Cardiac muscle cell (in vitro differentiated cells and primary cell): ENCODE measurements around the gene CSF3. TPM values are rescaled to one million over a fixed set of nuclear protein-coding genes. Genes with fewer than 3 reads are reported as not detected.

ENCODE experiments used
- DNase-seq, 2 donors: peaks; one replicate each; pipeline versions ENCODE4 v3.0.0 to v3.0.0-alpha.2; 2010 to 2017; ENCODE audit warnings: low read depth in 1 of 2, low spot score in 1 of 2
- H3K27ac ChIP-seq: fragments of 200-600 bp; sonication (generic); 2 replicates; pipeline ENCODE4 v1.5.1; 2016
- H3K27me3 ChIP-seq: fragments of 200-600 bp; sonication (generic); 2 replicates; pipeline ENCODE4 v1.6.0; 2016; ENCODE audit warnings: control low read depth
- H3K36me3 ChIP-seq: fragments of 200-600 bp; sonication (generic); 2 replicates; pipeline ENCODE4 v1.5.1; 2016; ENCODE audit warnings: control low read depth
- H3K4me1 ChIP-seq: fragments of 200-600 bp; sonication (generic); 2 replicates; pipeline ENCODE4 v1.8.1; 2017; ENCODE audit warnings: low read depth, mild to moderate bottlenecking, mixed run types
- H3K4me3 ChIP-seq: fragments of 200-600 bp; sonication (generic); 2 replicates; pipeline ENCODE4 v1.5.1; 2016; ENCODE audit warnings: mild to moderate bottlenecking
- H3K9me3 ChIP-seq: fragments of 200-600 bp; sonication (generic); 2 replicates; pipeline ENCODE4 v1.5.1; 2017; ENCODE audit warnings: low read depth, mild to moderate bottlenecking, control low read depth
- polyA plus RNA-seq: library from polyadenylated mRNA; unstranded; fragments of >200 nt; fragmentation: Nextera tagmentation; extraction: Ambion mirVana; gene quantifications from 2 replicates; pipeline ENCODE4 v1.2.1, GENCODE V29; 2016
- total RNA-seq: library from RNA; depleted of rRNA; stranded (reverse); fragments of >200 nt; gene quantifications from 2 replicates; pipeline ENCODE4 v1.2.3, GENCODE V29; 2016
- TF ChIP-seq, protein P1 (sequence below): IDR thresholded peaks from 2 replicates; pipeline ENCODE4 v1.5.1; 2012; ENCODE audit warnings: low read depth, mild to moderate bottlenecking, low read length

CSF3 gene
- total and polyA plus RNA-seq, 2 experiments from 2014 or later = not detected

DNA sequence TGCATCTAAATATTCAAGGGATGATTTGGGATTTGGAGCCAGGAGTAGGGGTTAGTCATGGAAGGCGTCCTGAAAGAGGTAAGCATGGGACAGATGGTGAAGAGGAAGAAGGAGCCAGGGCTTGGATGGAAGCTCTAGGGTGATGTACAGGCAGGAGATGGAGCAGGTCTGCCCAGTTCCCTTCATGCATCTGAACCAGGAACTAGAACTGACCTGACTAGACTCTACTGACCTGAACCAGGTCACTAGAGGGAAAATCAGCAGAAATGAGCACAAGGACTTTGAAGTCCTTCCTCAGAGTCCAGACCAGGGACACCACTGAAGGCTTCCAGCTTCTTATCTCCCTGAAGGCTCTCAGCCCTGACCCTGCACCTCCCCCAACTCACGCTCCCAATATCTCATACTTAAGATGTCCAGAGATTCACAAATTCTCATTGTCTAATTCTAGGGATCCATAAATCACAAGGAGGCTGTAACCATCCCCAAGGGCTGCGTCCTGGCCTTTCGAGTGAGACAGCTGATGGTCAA is 44.1 kb upstream of the CSF3 start:
- no peaks in the 10 kb centered on the region for H3K36me3 ChIP-seq
- TF ChIP-seq, protein P1, sequence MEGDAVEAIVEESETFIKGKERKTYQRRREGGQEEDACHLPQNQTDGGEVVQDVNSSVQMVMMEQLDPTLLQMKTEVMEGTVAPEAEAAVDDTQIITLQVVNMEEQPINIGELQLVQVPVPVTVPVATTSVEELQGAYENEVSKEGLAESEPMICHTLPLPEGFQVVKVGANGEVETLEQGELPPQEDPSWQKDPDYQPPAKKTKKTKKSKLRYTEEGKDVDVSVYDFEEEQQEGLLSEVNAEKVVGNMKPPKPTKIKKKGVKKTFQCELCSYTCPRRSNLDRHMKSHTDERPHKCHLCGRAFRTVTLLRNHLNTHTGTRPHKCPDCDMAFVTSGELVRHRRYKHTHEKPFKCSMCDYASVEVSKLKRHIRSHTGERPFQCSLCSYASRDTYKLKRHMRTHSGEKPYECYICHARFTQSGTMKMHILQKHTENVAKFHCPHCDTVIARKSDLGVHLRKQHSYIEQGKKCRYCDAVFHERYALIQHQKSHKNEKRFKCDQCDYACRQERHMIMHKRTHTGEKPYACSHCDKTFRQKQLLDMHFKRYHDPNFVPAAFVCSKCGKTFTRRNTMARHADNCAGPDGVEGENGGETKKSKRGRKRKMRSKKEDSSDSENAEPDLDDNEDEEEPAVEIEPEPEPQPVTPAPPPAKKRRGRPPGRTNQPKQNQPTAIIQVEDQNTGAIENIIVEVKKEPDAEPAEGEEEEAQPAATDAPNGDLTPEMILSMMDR = no peak
- no peak overlapping the region for H3K27ac ChIP-seq
- H3K9me3 ChIP-seq = no peaks in the 10 kb centered on the region
- no peaks in the 10 kb centered on the region for H3K4me1 ChIP-seq
- H3K27me3 ChIP-seq = peaks cover 3% of the 10 kb centered on the region
- H3K4me3 ChIP-seq = no peak overlapping the region
- DNase-seq = no peak

DNA sequence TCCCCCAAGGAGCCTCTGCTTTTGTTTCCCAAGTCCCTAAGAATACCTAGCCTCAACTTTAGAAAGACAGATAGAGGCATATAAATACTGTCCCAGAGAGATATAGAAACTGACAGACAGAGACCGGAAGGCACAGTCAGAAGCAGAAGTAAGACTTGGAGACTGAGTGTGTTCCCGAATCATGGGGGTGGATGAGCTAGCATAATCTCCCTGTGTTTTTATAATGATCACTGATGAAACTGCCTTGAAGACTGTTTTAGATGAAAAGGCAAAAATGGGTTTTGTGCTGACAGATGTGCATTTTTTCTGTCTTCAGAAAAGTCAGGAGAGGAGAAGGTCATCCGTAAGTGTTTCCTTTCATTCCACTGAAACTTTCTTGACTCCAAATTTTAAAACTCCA is 43.0 kb upstream of the CSF3 start:
- Histone ChIP-seq H3K27ac (no peak overlapping the region), H3K36me3 (no peaks in the 10 kb centered on the region), H3K27me3 (peaks cover 3% of the 10 kb centered on the region), H3K4me3 (no peak overlapping the region), H3K4me1 (no peaks in the 10 kb centered on the region), H3K9me3 (no peaks in the 10 kb centered on the region)
- TF ChIP-seq, protein P1 = no peak
- no peak for DNase-seq

DNA sequence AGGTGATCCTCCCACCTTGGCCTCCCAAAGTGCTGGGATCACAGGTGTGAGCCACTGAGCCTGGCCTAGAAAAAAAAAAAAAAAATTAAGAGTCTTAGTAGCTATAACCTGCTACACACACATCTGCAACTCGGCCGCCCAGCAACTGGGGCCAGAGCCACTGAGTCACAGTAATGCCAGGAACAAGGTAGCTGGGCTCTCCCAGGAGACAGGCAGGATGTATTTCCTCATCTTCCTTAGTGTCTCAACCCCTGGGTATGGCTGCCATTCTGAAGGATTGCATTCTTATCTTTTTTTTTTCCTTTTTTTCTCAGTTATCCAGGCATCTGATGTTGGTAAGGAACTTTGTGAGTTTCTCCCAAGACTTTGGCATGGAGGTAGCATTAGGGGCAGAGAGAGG is 41.7 kb upstream of the CSF3 start:
- no peaks in the 10 kb centered on the region for H3K4me1 ChIP-seq
- no peak overlapping the region for H3K4me3 ChIP-seq
- peaks cover 3% of the 10 kb centered on the region for H3K27me3 ChIP-seq
- no peaks in the 10 kb centered on the region for H3K9me3 ChIP-seq
- no peak overlapping the region for H3K27ac ChIP-seq
- no peaks in the 10 kb centered on the region for H3K36me3 ChIP-seq
- peak in 1 of 2 donors; percentile 33 for DNase-seq
- TF ChIP-seq, protein P1 = no peak

DNA sequence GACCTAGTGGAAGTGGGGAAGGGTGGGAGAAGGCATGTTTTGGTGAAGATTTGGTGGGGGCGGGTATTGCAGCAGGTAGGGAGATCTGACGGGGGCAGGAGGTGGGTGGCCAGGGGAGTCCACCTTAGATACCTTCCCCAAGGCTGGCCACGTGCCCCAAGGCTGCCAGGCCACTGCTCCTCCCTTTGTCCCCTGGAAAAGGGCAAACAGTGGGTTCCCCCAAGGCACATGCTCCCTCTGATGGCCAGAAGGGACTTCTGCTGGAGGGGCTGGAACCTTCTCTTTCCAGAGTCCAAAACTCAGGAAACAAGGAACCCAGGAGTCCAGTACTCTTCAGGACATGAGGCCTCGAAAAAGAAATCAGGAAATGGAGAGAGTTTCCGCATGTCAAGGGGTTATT is 40.8 kb upstream of the CSF3 start:
- peaks cover 3% of the 10 kb centered on the region for H3K27me3 ChIP-seq
- no peak overlapping the region for H3K27ac ChIP-seq
- H3K4me1 ChIP-seq = no peaks in the 10 kb centered on the region
- no peaks in the 10 kb centered on the region for H3K36me3 ChIP-seq
- no peak overlapping the region for H3K4me3 ChIP-seq
- no peaks in the 10 kb centered on the region for H3K9me3 ChIP-seq
- no peak for DNase-seq
- TF ChIP-seq, protein P1 = no peak

DNA sequence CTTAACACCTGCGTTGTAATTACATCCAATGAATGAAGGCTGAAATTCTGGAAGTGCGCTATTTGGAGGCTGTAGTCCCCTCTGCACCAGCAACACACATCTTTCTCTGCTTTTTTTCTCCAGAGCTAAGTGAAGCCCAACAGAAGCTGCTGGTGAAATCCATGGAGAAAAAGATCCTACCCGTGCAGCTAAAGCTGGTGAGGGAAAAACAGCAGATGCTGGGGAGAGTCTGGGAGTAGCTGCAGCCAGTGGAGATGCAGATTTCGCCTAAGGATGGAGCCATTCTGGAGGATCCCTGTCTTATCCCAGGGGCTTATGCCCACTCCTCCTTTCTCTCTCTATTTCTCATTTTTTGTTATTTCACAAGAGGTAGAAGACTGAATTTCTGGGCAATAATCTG is 39.4 kb upstream of the CSF3 start:
- Histone ChIP-seq H3K27me3 (peaks cover under 1% of the 10 kb centered on the region), H3K4me3 (no peak overlapping the region), H3K36me3 (no peaks in the 10 kb centered on the region), H3K27ac (no peak overlapping the region), H3K4me1 (no peaks in the 10 kb centered on the region), H3K9me3 (no peaks in the 10 kb centered on the region)
- no peak for DNase-seq
- TF ChIP-seq, protein P1 = no peak
